HG03354 (cell line): ENCODE measurements around the gene EMD.

Experiments used
- ATAC-seq: cut with Tn5 transposase; IDR thresholded peaks from one replicate; pipeline ENCODE4 v1.9.1; 2021; ENCODE audit warnings: mild to moderate bottlenecking; ENCODE audit not compliant: unreplicated experiment, poor library complexity, severe bottlenecking

EMD gene

DNA sequence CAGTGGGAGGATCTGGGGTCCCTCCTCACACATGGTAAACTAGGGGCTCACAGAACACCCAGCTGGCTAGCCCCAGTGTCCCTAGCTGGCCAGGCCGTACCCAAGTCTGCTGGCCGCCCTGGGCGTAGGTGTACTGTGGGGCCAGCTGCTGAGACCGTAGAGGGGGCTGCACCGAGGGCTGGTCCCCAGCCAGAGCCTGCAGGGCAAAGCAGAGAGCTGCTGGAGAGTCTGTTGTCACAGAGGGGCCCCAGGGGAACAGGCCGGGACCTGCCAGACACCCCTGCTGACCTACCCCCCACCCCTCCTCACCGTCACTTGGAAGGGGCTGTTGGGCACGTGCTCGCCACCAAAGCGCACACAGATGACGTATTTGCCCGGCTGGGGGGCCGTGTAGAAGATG lies 24.6 kb upstream of the EMD start:
- ATAC-seq = no peak

- ATAC-seq = no peak
Observed at GRCh38 chrX:154355094-154355775, 23.9 kb upstream of the EMD start.

GRCh38 chrX:154355776-154356140 lies 23.3 kb upstream of the EMD start:
- ATAC-seq = no peak

DNA sequence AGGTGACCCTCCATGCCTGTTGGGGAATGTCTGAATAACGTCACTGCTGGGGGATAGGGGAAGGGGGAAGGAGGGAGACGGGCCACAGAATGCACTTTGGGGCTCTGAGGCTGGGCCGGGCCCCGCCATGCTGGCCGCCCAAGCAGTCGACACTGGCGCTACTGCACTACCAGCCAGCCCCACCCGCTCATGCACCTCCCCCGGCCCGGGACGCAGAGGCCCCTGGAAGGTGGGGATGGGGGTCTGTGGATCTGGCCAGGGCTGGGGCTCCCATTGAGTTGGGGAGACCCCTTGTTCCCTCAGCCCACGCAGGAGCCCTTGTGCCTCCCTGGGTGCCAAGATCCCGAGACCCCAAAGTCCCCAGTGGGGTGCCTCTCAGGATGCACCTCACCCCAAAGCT lies 22.5 kb upstream of the EMD start:
- ATAC-seq = no peak

DNA sequence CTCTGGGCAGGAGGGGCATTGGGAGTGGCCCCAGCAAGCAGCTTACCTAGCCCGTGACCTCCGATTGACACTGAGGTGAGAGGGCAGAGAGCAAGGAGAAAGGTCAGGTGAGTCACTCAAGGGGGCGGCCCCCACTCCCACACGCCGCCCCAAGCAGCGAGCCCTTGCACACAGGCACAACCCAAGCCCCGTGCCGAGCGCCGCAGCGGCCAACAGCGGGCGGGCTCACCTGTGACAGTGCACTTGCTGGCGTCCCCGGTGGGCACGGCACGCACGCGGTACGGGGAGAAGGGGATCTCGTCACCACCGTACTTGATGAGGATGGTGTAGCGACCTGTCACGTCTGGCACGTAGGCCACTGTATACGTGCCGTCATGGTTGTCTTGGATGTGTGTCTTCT lies 21.9 kb upstream of the EMD start:
- ATAC-seq = no peak

DNA sequence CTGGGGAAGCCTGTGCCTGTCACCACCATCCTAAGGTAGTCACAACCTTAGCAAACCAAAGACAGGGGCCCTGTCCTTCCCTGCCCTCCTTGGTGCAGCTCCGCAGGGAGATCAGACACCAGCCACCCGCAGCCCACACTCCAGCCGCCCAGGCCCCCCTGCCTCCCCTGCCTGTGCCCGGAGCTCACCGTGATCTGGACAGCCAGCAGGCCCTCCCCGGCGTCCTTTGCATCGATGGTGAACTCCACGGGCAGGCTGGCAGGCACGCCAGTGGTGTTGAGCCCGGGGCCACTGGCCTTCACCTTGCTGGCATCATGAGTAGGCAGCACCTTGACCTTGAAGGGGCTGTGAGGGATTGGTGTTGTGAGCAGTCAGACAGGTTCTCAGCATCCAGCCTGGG lies 21.1 kb upstream of the EMD start:
- no peak for ATAC-seq

- no peak for ATAC-seq
Observed at GRCh38 chrX:154358829-154359228, 20.3 kb upstream of the EMD start.

DNA sequence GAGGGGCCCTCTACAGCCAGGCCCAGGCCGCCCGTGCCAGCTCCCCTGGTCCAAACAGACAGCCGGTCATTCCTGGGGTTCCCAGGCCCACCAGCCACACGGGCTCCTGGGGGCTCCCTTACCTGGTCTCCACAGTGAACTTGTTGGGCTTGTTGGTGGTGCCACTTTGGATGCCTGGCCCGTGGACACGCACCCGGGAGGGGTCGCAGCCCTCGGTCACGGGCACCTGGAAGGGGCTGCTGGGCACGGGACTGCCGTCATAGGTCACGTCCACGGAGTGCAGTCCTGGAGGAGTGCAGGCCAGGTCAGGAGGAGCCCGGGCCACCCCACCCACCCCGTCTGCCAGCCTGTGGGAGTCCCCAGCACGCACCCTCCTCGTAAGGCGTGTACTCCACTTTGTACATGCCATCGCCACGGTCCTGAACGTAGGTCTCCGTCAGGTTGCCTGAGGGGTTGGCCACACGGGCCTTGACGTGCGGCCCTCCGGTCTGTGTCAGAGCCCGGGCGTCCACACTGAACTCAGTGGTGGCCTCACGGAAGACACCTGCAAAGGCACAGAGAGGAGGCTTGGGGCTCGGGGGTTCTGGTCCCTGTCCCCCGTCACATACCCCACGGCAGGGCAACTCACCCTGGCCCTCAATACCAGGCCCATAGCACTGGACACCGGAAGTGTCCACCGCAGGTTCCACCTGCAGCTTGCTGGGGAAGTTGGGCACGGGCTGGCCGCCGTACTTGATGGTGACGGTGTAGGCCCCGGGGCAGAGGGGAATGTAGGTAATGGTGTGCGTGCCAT lies 19.5 kb upstream of the EMD start:
- no peak for ATAC-seq

GRCh38 chrX:154360155-154360713 lies 18.9 kb upstream of the EMD start:
- ATAC-seq = no peak

GRCh38 chrX:154362085-154362742 lies 16.9 kb upstream of the EMD start:
- no peak for ATAC-seq

DNA sequence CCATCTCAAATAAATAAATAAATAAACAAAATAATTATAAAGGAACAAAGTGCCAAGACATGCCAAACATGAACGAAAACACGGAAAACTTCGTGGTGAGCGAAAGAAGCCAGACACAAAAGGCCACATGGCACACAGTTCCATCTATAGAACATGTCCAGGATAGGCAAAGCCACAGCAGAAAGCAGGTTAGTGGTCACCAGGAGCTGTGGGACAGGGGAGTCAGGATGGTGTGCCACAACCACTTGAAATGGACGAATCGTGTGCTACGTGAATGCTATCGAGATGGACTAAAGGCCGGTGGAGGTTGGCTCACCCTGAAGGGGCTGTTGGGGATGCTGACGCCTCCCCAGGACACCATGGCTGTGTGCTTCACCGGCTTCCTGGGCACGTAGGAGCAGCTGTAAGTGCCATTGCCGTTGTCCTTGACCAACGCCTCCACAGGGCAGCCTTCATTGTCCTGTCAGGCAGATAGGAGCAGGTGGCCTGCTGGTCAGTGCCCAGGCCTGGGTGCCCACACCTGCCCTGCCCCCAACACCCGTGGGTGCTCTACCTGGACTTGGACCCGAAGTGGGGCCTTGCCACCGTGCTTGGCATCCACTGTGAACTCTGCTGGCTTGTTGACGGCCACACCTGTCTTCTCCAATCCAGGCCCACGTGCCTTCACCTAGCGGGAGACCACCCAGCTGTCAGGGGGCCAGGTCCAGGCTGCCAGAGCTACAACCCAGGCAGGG lies 15.2 kb upstream of the EMD start:
- no peak for ATAC-seq

GRCh38 chrX:154365052-154365600 lies 14.0 kb upstream of the EMD start:
- ATAC-seq = no peak

GRCh38 chrX:154365997-154366665 lies 13.0 kb upstream of the EMD start:
- ATAC-seq = no peak

- no peak for ATAC-seq
Observed at GRCh38 chrX:154366666-154367055, 12.4 kb upstream of the EMD start.

GRCh38 chrX:154367474-154368308 lies 11.4 kb upstream of the EMD start:
- no peak for ATAC-seq

DNA sequence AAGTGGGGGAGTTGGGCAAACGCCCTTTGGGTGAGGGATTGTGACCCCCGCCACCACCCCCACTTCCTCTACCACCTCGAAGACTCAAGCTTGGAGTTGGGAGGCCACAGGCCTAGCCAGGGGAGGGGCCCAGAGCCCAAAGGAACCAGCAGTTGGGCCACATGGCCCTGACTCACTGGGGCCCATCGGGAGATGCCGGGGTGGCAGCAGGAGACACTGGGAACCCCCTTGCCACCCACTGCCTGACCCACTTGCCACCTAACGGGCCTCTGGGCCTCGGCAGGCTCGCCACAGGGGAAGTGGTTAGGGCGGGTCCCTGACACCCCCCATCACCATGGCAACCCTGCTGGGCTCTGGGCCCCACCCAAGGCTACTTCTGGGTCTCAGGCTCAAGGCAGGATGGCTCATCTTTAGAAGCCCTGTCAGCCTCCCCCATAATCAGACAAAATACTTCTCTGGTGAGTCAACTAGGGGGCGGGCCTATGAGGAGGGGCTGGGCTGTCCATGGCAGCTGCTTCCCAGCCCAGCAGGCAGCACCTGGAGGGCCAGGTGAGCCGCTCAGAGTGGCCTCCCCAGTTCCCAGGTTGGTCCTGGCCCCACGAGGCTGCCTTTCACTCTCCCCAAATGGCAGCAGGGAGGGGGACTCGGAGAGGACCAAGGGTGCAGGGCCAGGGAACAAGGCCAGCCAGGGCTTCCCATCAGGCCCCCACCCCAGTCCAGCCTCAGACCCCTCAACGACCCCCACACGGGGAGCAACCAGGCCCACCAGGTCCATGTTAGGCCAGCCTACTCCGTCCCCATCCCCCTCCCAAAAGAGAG lies 10.3 kb upstream of the EMD start:
- ATAC-seq = peak; percentile 27

GRCh38 chrX:154369449-154370299 lies 9.4 kb upstream of the EMD start:
- ATAC-seq = no peak
